Keratinocyte (primary cell): ENCODE data around the gene NPIPB6.
"Not testable (repeated sequence)": the region's sequence is repeated elsewhere in the genome, so short reads cannot be mapped to it uniquely, and the experiment has no call there.

ENCODE experiments used
- EZH2 ChIP-seq: IDR thresholded peaks from one replicate; pipeline ENCODE4 v1.6.1; 2012; ENCODE audit warnings: inconsistent platforms, mild to moderate bottlenecking, low read length, moderate library complexity
- TF ChIP-seq, protein P1 (sequence below), 3 experiments: IDR thresholded peaks in 1 of 3; conservative IDR thresholded peaks in 1 of 3; optimal IDR thresholded peaks in 1 of 3; 2 replicates in 2 of 3; 3 replicates in 1 of 3; pipeline versions ENCODE3 to v1.5.1; 2011; ENCODE audit warnings: low read length in 3 of 3, mild to moderate bottlenecking in 3 of 3, moderate library complexity in 2 of 3, control low read depth in 1 of 3, inconsistent platforms in 1 of 3; ENCODE audit not compliant: insufficient read depth in 2 of 3; ENCODE audit errors: extremely low read depth in 1 of 3

DNA sequence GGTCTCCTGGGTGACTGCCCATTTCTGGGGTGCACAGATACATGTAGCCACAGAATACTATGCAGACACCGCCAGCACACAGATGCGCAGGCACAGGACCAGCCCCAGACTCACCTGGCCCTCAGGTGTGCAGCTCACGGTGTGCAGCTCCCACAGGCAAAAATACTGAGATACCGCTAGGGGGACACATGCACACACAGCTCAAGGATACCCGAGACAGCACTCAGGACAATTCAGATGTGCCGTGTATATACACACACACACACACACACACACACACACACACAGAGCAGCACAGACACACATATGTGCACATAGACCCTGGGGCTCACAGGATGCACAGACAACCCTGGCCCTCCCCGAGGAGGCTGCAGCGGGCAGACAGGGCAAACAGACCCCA is 11.8 kb upstream of the NPIPB6 start:
- TF ChIP-seq, protein P1, sequence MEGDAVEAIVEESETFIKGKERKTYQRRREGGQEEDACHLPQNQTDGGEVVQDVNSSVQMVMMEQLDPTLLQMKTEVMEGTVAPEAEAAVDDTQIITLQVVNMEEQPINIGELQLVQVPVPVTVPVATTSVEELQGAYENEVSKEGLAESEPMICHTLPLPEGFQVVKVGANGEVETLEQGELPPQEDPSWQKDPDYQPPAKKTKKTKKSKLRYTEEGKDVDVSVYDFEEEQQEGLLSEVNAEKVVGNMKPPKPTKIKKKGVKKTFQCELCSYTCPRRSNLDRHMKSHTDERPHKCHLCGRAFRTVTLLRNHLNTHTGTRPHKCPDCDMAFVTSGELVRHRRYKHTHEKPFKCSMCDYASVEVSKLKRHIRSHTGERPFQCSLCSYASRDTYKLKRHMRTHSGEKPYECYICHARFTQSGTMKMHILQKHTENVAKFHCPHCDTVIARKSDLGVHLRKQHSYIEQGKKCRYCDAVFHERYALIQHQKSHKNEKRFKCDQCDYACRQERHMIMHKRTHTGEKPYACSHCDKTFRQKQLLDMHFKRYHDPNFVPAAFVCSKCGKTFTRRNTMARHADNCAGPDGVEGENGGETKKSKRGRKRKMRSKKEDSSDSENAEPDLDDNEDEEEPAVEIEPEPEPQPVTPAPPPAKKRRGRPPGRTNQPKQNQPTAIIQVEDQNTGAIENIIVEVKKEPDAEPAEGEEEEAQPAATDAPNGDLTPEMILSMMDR (optimal IDR thresholded peaks at IDR 0.05 in 1 of 3, IDR thresholded peaks at IDR 0.05 in 1 of 3, conservative IDR thresholded peaks at IDR 0.05 in 1 of 3; ENCODE audit: extremely low read depth in 1 of 3, insufficient read depth in 2 of 3, low read length in 3 of 3) = not testable (repeated sequence)
- TF ChIP-seq EZH2 = not testable (repeated sequence)
